Memory B cell (primary cell): ENCODE measurements around the gene TSGA10.
A peak's percentile ranks its signal among the peaks of the same experiment; 100 is the strongest.
"Not testable (repeated sequence)": the region's sequence is repeated elsewhere in the genome, so short reads cannot be mapped to it uniquely, and the experiment has no call there.

Source experiments
- ATAC-seq: fragments of 150-1000 bp; cut with Tn5 transposase; 2 replicates; pipeline ENCODE4 v1.10.0; 2021; ENCODE audit warnings: low read depth, mild to moderate bottlenecking, moderate library complexity
- DNase-seq, 2 donors: peaks; one replicate each; pipeline ENCODE4 v3.0.0; 2022; ENCODE audit warnings: low spot score in 2 of 2
- H3K27ac Mint-ChIP-seq: one replicate; pipeline ENCODE4 v1.8.0; 2022; ENCODE audit warnings: mild to moderate bottlenecking, moderate library complexity, mixed read lengths
- H3K27me3 Mint-ChIP-seq: one replicate; pipeline ENCODE4 v1.8.0; 2022; ENCODE audit warnings: mixed read lengths
- H3K36me3 Mint-ChIP-seq: one replicate; pipeline ENCODE4 v1.8.0; 2022; ENCODE audit warnings: mild to moderate bottlenecking, mixed read lengths
- H3K4me1 Mint-ChIP-seq: one replicate; pipeline ENCODE4 v1.8.0; 2022; ENCODE audit warnings: mixed read lengths
- H3K4me3 Mint-ChIP-seq: one replicate; pipeline ENCODE4 v1.8.0; 2022; ENCODE audit warnings: mild to moderate bottlenecking, moderate library complexity, mixed read lengths
- H3K9me3 Mint-ChIP-seq: one replicate; pipeline ENCODE4 v1.8.0; 2022; ENCODE audit warnings: mixed read lengths

TSGA10 gene

DNA sequence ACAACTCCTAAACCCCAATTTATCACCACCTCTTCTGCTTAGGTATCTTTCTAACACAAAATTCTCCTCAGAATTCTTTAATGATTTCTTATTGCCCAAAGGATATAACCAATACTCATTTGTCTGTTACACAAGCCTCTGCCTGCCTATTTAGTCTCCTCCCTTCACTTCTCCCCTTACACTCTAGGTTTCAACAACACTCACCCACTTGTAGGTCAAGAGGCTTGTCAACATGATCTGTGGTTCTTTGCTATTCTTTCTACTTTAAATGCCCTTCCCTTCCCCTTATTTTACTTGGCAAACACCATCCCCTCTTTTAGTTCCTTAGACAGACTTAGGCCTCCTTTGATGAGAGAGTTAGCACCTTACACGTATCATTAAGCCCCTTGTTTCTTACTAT, 82.2 kb downstream of the TSGA10 start:
- DNase-seq (no peak), ATAC-seq (no peak)
- Mint-ChIP-seq H3K9me3 (no peaks in the 10 kb centered on the region), H3K27me3 (no peaks in the 10 kb centered on the region), H3K27ac (no peak overlapping the region), H3K4me1 (no peaks in the 10 kb centered on the region), H3K36me3 (no peaks in the 10 kb centered on the region), H3K4me3 (no peak overlapping the region)

DNA sequence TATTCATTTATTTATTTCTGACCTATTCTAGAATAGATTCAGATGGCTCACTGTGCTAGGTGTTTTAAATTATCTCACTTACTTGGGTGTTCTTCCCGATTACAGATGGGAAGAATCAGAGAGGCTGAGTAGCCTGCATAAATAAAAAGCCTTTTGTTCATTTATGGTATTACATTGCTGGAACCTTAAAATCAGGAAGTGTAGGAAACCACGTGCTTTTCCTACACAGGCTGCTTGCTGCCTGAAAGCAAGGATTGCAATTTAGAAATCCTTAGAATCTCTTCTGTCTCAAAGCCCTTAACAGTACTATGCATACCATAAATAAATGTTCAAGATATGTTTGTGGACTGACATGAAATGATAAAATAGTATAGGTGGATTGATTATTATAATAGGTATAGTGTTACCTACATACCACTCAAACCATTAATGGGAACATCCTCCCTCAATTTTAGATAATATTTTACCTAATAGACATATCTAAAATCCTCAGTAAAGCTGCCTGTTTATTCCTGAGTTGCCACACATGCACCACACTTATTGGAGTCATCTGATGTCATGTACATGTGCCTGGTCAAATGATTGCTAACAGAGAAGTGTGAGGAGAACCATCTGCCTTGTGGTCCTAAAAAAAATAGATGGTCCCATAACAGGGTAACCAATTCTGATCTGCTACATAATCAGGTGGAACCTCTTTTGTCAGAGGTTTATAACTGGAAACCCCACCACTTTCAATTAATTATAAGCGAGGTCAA, 86.7 kb downstream of the TSGA10 start:
- no peak for DNase-seq
- no peak for ATAC-seq
- Mint-ChIP-seq H3K9me3 (no peaks in the 10 kb centered on the region), H3K36me3 (no peaks in the 10 kb centered on the region), H3K27me3 (no peaks in the 10 kb centered on the region), H3K4me3 (no peak overlapping the region), H3K27ac (no peak overlapping the region), H3K4me1 (no peaks in the 10 kb centered on the region)

DNA sequence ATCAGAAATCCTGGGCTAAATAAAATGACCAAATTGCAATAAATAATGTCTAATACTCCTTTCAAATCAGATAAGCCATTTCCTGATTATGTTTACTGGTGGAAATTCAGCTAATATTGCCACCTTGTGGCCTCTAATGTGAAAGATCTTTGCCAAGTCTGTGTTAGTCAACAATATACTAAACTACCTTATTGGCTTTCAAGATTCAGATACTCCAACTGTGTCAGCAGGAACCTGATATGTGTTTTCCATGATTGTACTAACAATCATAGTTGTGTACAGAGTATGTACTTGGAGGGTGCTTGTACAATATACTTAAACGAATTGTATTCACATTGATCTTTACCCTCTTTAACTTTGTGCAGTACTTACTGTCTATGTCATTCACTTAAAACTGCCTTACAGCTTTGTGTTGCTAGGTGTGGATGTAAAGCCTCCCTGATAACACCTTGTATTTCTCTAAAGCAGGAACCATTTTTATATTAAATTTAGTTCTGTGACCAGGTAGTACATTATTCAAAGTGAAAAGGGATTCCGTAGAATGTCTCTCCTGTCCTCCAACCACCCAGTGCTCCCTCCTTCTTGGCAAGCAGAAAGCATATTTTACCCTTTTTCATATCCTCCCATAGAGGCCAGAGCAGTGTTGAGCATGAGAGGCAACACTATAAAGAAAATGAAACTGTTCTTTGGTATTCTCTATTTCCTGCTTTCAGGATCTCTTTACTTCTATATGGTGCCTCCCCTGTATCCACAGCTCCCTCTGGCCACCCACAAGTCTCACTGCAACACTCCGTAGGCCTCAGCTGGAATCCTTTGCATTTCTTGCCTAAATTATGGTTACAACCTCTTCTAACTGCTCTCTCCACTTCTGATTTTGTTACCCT, 88.4 kb downstream of the TSGA10 start:
- peak in 1 of 2 donors; percentile 22 for DNase-seq

DNA sequence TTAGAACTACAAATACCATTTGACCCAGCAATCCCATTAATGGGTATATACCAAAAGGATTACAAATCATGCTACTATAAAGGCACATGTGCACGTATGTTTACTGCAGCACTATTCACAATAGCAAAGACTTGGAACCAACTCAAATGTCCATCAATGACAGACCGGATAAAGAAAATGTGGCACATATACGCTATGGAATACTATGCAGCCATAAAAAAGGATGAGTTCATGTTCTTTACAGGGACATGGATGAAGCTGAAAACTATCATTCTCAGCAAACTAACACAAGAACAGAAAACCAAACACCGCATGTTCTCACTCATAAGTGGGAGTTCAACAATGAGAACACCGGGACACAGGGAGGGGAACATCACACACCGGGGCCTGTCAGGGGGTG, 105.6 kb downstream of the TSGA10 start:
- H3K27me3 Mint-ChIP-seq, ATAC-seq: not testable (repeated sequence)

More for the DNA sequence above, 88.4 kb downstream of the TSGA10 start:
- Mint-ChIP-seq H3K9me3 (no peaks in the 10 kb centered on the region), H3K27ac (no peak overlapping the region), H3K4me1 (no peaks in the 10 kb centered on the region), H3K36me3 (no peaks in the 10 kb centered on the region), H3K27me3 (no peaks in the 10 kb centered on the region), H3K4me3 (no peak overlapping the region)
- peak; percentile 90 for ATAC-seq

DNA sequence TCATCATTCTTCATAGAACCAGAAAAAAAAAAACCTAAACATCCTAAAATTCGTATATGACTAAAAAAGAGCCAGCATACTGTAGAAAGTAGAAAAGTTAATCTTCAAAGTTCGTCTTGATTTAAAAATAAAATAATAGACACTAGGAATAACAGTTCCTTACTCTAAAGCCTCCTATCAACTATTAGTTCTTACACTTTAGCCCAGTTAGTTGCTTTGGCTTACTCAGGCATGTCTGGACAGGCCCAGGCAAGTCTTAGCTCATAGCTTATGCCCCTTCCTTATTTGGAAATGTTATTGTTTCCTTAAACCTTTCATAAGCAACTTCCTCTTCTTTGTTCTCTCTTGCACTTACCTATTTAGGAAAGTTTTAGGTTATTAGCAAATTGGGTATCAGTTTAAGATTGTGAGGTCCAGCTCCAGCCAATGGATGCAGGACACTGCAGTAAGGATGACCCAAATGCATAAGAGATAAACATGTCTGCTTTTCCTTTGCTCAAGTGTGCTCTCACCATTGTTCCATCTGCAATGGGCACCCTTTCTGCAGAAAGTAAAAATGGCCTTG, 113.9 kb downstream of the TSGA10 start:
- not testable (repeated sequence) for H3K27me3 Mint-ChIP-seq, H3K4me3 Mint-ChIP-seq, H3K27ac Mint-ChIP-seq, ATAC-seq, H3K4me1 Mint-ChIP-seq, DNase-seq
- H3K36me3 Mint-ChIP-seq = peaks cover 33% of the 10 kb centered on the region
- peaks cover 20% of the 10 kb centered on the region for H3K9me3 Mint-ChIP-seq

More for the DNA sequence above, 105.6 kb downstream of the TSGA10 start:
- H3K27ac Mint-ChIP-seq, H3K4me3 Mint-ChIP-seq, DNase-seq, H3K4me1 Mint-ChIP-seq: not testable (repeated sequence)
- H3K36me3 Mint-ChIP-seq = peaks cover 30% of the 10 kb centered on the region
- peaks cover 18% of the 10 kb centered on the region for H3K9me3 Mint-ChIP-seq

DNA sequence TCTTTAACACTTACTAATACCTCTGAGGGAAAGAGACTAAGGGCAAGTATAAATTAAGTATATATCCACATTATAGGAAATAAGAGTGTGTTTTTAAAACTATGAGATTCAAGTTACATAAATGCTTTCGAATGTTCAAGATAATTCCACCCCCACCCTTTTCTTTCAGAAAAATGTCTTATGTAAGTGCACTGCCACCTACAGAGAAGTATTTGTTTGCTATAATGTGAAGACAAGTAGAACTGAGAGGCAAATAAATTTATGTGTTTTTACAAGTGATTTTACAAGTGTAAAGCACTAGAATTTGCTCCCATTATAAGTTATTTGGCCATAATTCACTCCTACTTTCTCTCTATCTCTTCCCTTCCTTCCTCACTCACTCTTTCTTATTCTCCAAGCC, 118.8 kb downstream of the TSGA10 start:
- no peak for DNase-seq
- Mint-ChIP-seq H3K9me3 (peaks cover 7% of the 10 kb centered on the region), H3K4me1 (peaks cover 9% of the 10 kb centered on the region), H3K4me3 (no peak overlapping the region), H3K36me3 (peaks cover 13% of the 10 kb centered on the region), H3K27ac (no peak overlapping the region), H3K27me3 (peaks cover 2% of the 10 kb centered on the region)
- ATAC-seq = no peak

DNA sequence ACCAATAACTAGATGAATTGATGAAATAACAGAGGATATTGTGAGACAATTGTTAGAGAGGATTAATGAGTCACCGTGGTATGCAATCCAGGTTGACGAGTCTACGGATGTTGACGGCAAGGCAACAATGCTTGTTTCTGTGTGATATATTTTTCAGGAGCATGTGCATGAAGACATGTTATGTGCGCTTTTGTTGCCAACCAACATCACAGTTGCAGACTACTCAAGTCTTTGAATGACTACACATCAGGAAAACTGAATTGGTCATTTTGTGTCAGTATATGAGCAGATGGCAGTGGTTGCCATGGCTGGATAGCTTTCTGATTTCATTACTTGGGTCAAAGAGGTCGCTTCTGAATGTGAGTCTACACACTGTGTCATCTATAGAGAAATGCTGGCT, 122.0 kb downstream of the TSGA10 start:
- Mint-ChIP-seq H3K4me1 (no peaks in the 10 kb centered on the region), H3K27ac (no peak overlapping the region), H3K36me3 (peaks cover 9% of the 10 kb centered on the region), H3K4me3 (no peak overlapping the region), H3K27me3 (peaks cover 2% of the 10 kb centered on the region), H3K9me3 (no peaks in the 10 kb centered on the region)
- ATAC-seq (no peak), DNase-seq (no peak)

DNA sequence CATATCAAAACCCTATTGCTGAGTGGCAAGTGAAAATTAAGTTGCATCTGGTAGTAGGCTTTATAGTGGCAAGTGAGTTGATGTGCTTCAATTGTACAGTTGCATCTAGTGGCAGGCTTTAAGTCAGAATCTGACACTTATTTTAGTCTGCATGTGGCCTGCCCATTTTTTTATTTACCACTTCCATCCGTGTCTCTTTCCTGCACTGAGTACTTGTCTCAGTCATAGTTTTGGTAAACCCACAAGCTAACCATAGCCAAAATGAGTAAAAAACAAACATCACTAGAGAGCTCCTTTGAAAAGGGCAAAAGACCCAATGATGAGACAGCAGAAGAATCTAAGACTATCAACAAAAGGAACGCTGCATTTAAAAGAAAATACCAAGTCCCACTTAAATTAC, 122.7 kb downstream of the TSGA10 start:
- DNase-seq = no peak
- H3K27me3 Mint-ChIP-seq = peaks cover 2% of the 10 kb centered on the region

DNA sequence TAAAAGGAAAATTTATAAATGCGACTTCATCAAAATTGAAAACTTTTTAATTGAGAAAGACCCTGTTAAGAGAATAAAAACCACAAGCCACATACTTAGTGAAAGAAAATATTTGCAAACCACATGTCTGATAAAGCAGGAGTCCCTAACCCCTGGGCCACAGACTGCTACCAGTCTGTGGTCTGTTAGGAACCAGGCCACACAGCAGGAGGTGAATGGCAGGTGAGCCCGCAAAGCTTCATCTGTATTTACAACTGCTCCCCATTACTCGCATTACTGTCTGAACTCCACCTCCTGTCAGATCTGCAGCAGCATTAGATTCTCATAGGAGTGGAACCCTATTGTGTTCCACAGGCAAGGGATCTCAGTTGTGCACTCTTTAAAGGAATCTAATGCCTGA, 123.3 kb downstream of the TSGA10 start:
- H3K27ac Mint-ChIP-seq = no peak overlapping the region
- peaks cover 7% of the 10 kb centered on the region for H3K36me3 Mint-ChIP-seq

More for the DNA sequence above, 122.7 kb downstream of the TSGA10 start:
- no peak for ATAC-seq
- Mint-ChIP-seq H3K4me3 (no peak overlapping the region), H3K27ac (no peak overlapping the region), H3K36me3 (peaks cover 8% of the 10 kb centered on the region), H3K4me1 (no peaks in the 10 kb centered on the region), H3K9me3 (no peaks in the 10 kb centered on the region)

DNA sequence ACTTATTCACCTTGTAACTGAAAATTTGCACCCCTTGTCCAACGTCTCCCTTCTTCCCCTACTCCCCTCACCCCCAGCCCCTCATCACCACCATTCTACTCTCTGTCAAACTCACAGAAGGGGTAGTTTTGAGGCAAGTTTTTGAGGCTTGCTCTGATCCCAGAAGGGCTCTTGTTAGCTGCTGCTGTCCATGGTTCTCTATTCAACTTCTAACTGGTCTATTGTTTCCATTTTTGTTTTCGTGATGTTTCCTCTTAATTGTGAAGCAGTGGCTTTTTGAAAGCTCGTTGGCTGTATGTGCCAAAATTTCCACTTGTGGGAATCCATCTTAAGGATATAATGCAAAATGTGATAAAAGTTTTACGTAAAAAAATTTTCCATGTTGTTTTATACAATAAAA, 126.2 kb downstream of the TSGA10 start:
- Mint-ChIP-seq H3K27ac (no peak overlapping the region), H3K4me1 (no peaks in the 10 kb centered on the region), H3K4me3 (no peak overlapping the region), H3K36me3 (peaks cover 10% of the 10 kb centered on the region), H3K9me3 (peaks cover 5% of the 10 kb centered on the region), H3K27me3 (no peaks in the 10 kb centered on the region)
- ATAC-seq = no peak
- no peak for DNase-seq

More for the DNA sequence above, 123.3 kb downstream of the TSGA10 start:
- no peak for ATAC-seq
- H3K4me3 Mint-ChIP-seq = no peak overlapping the region
- H3K27me3 Mint-ChIP-seq = peaks cover 2% of the 10 kb centered on the region
- DNase-seq = no peak
- H3K4me1 Mint-ChIP-seq = no peaks in the 10 kb centered on the region
- H3K9me3 Mint-ChIP-seq = no peaks in the 10 kb centered on the region

DNA sequence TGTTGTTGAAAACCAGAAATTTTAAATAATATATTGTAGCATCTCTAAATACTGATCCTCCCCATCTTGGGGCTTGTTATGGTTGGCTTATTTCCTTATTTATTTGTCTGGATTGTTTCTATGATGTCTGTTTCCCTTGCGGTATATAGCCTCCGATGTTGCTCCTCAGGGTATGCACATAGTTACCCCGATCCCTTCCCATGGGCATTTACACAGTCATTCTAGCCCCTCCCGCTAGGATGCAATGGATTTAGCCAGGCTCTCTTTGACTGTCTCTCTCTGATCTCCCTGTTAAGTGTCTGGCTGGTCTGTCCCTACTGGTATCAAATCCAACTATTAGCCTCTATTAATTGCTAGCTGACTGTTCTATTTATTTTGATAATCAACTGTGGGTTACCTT, 126.9 kb downstream of the TSGA10 start:
- H3K27me3 Mint-ChIP-seq = no peaks in the 10 kb centered on the region
- H3K4me1 Mint-ChIP-seq = no peaks in the 10 kb centered on the region
- ATAC-seq = no peak
- H3K36me3 Mint-ChIP-seq = peaks cover 6% of the 10 kb centered on the region
- peaks cover 5% of the 10 kb centered on the region for H3K9me3 Mint-ChIP-seq
- no peak overlapping the region for H3K4me3 Mint-ChIP-seq
- H3K27ac Mint-ChIP-seq = no peak overlapping the region
- no peak for DNase-seq

DNA sequence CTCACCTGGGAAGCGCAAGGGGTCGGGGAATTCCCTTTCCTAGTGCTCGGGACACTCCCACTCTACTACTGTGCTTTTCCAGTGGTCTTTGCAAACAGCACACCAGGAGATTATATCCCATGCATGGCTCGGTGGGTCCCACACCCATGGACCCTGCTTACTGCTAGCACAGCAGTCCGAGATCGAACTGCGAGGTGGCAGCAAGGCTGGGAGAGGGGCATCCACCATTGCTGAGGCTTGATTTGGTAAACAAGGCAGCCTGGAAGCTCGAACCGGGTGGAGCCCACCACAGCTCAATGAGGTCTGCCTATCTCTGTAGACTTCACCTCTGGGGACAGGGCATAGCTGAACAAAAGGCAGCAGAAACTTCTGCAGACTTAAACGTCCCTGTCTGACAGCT, 154.0 kb downstream of the TSGA10 start:
- ATAC-seq (no peak), DNase-seq (no peak)
- H3K27ac Mint-ChIP-seq = no peak overlapping the region
- no peaks in the 10 kb centered on the region for H3K4me1 Mint-ChIP-seq
- H3K4me3 Mint-ChIP-seq = no peak overlapping the region
- H3K27me3 Mint-ChIP-seq = no peaks in the 10 kb centered on the region
- H3K9me3 Mint-ChIP-seq = peaks cover 9% of the 10 kb centered on the region
- H3K36me3 Mint-ChIP-seq = peaks cover 28% of the 10 kb centered on the region

DNA sequence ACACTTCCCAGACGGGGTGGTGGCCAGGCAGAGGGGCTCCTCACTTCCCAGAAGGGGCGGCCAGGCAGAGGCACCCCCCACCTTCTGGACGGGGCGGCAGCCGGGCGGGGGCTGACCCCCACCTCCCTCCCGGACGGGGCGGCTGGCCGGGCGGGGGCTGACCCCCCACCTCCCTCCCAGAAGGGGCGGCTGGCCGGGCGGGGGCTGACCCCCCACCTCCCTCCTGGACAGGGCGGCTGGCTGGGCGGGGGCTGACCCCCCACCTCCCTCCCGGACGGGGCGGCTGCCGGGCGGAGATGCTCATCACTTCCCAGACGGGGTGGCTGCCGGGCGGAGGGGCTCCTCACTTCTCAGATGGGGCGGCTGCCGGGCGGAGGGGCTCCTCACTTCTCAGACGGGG, 166.0 kb downstream of the TSGA10 start:
- ATAC-seq, H3K4me1 Mint-ChIP-seq, H3K27me3 Mint-ChIP-seq, H3K36me3 Mint-ChIP-seq, H3K9me3 Mint-ChIP-seq, H3K4me3 Mint-ChIP-seq, H3K27ac Mint-ChIP-seq, DNase-seq: not testable (repeated sequence)
